Measurements from ENCODE around the gene ANP32B.

Gene ANP32B

GRCh38 chr9:98031169-98031568, 48.0 kb downstream of the ANP32B start:
- TF ChIP-seq REST (IDR thresholded peaks at IDR 0.05; ENCODE audit: insufficient read depth in 1 of 2, low read depth in 2 of 2, low read length in 2 of 2) (no peak), TAF1 (IDR thresholded peaks at IDR 0.05; ENCODE audit: borderline replicate concordance, insufficient read depth, low read length) (no peak), FOXP2 (optimal IDR thresholded peaks at IDR 0.05; ENCODE audit: borderline replicate concordance, extremely low read depth, extremely low read length, insufficient read depth) (no peak)

GRCh38 chr9:98031935-98032334, 48.8 kb downstream of the ANP32B start:
- TF ChIP-seq TAF1 (IDR thresholded peaks at IDR 0.05; ENCODE audit: borderline replicate concordance, insufficient read depth, low read length) (no peak), SIN3A (IDR thresholded peaks at IDR 0.05; ENCODE audit: borderline replicate concordance, insufficient read depth, low read length) (no peak), REST (IDR thresholded peaks at IDR 0.05; ENCODE audit: insufficient read depth in 1 of 2, low read depth in 2 of 2, low read length in 2 of 2) (no peak), POLR2AphosphoS5 (IDR thresholded peaks at IDR 0.05; ENCODE audit: low read depth, low read length) (no peak), FOXP2 (optimal IDR thresholded peaks at IDR 0.05; ENCODE audit: borderline replicate concordance, extremely low read depth, extremely low read length, insufficient read depth) (no peak)

- no peak for TF ChIP-seq POLR2AphosphoS5 (IDR thresholded peaks at IDR 0.05; ENCODE audit: low read depth, low read length)
- no peak for TF ChIP-seq TAF1 (IDR thresholded peaks at IDR 0.05; ENCODE audit: borderline replicate concordance, insufficient read depth, low read length)
- TF ChIP-seq SIN3A (IDR thresholded peaks at IDR 0.05; ENCODE audit: borderline replicate concordance, insufficient read depth, low read length): no peak
- TF ChIP-seq REST (IDR thresholded peaks at IDR 0.05; ENCODE audit: insufficient read depth in 1 of 2, low read depth in 2 of 2, low read length in 2 of 2): no peak
- no peak for TF ChIP-seq FOXP2 (optimal IDR thresholded peaks at IDR 0.05; ENCODE audit: borderline replicate concordance, extremely low read depth, extremely low read length, insufficient read depth)
These were observed 51.7 kb downstream of the ANP32B start for GRCh38 chr9:98034593-98035546.

- TF ChIP-seq REST (IDR thresholded peaks at IDR 0.05; ENCODE audit: insufficient read depth in 1 of 2, low read depth in 2 of 2, low read length in 2 of 2) (no peak), SIN3A (IDR thresholded peaks at IDR 0.05; ENCODE audit: borderline replicate concordance, insufficient read depth, low read length) (no peak), POLR2AphosphoS5 (IDR thresholded peaks at IDR 0.05; ENCODE audit: low read depth, low read length) (no peak)
These were observed 54.2 kb downstream of the ANP32B start for GRCh38 chr9:98037357-98037756.

Measured in PFSK-1 (cell line).